ENCODE measurements around the gene RNF5.

Gene RNF5

DNA sequence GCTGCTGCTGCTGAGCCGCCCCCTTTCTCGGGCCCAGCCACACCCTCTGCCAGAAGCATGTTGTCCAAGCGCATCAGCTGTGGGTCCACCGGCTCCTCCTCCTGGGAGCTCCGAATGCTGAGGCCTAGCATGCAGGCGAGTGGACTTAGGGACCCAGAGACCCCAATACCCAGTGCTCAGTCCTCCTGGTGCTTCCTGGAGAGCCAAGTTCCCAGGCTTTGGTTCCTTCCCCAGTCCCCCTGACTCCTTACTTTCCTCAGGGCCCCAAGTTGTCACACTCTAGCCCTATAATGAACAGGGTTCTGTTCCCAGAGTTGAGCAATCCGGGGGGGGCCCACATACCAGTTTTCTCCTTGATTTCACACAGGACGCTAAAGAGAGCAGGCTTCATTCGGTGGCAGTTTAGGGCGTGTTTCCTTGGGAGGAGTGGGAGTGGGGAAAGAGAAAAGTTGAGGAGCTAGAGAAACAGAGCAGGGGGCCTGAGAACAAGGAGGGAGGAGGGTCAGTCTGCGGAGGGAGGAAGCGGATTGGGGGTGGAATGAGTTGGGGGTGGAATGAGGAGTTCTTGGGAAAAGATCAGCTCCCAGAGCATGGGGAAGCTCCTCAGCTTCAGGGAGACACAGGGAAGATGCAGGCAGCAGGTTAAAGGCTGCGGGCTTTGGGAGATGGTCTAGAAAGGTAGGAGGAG, 10.3 kb downstream of the RNF5 start:
- Histone ChIP-seq H3K4me2 (ENCODE audit: low read length) (peak overlapping the region; percentile 86), H3K23ac (ENCODE audit: low read length) (no peak overlapping the region), H3K79me1 (ENCODE audit: low read length) (peaks cover 18% of the 10 kb centered on the region), H2BK12ac (ENCODE audit: low read length) (no peak overlapping the region), H2AFZ (ENCODE audit: insufficient read depth, low read length, poor library complexity) (no peak overlapping the region), H2BK5ac (ENCODE audit: low read depth, low read length, poor library complexity) (no peak overlapping the region), H3K27ac (ENCODE audit: low read depth, low read length) (no peak overlapping the region), H2AK5ac (ENCODE audit: low read length) (no peak overlapping the region), H3K4me3 (ENCODE audit: low read depth, low read length) (no peak overlapping the region), H3K27me3 (ENCODE audit: insufficient read depth, low read length) (no peaks in the 10 kb centered on the region), H3K79me2 (ENCODE audit: control insufficient read depth, insufficient read depth, low read length, poor library complexity) (peaks cover 11% of the 10 kb centered on the region), H3K9me3 (ENCODE audit: insufficient read depth, low read depth, low read length) (no peaks in the 10 kb centered on the region), H3K4me1 (ENCODE audit: control insufficient read depth in 1 of 2, insufficient read depth in 2 of 2, low read length in 2 of 2) (peaks cover 10 to 28% of the 10 kb centered on the region in 2 experiments), H3K9ac (ENCODE audit: low read length) (peak overlapping the region; percentile 62), H3K36me3 (ENCODE audit: control insufficient read depth in 1 of 2, insufficient read depth in 2 of 2, low read length in 2 of 2) (peaks cover 24 to 26% of the 10 kb centered on the region in 2 experiments), H4K12ac (ENCODE audit: low read depth, low read length) (peak overlapping the region; percentile 6), H3K18ac (ENCODE audit: low read length) (no peak overlapping the region), H4K91ac (ENCODE audit: low read depth, low read length) (peak overlapping the region; percentile 81), H3K4ac (ENCODE audit: low read depth, low read length) (peak overlapping the region; percentile 85), H4K8ac (ENCODE audit: low read depth, low read length) (no peak overlapping the region), H3K14ac (ENCODE audit: low read length) (peak overlapping the region; percentile 94), H2BK120ac (ENCODE audit: insufficient read depth, low read length, poor library complexity) (no peak overlapping the region)
- peak in 1 of 2 donors; percentile 48 for DNase-seq
- no CpG with 5 or more reads among the region's 13 CpGs for WGBS (ENCODE audit: extremely low coverage, insufficient coverage, insufficient read length)

GRCh38 chr6:32189069-32189741, 11.0 kb downstream of the RNF5 start:
- Histone ChIP-seq H2BK5ac (ENCODE audit: low read depth, low read length, poor library complexity) (peak overlapping the region; percentile 75), H3K23ac (ENCODE audit: low read length) (no peak overlapping the region)

GRCh38 chr6:32189742-32190053, 11.5 kb downstream of the RNF5 start:
- Histone ChIP-seq H4K91ac (ENCODE audit: low read depth, low read length) (peak overlapping the region; percentile 81), H3K9me3 (ENCODE audit: insufficient read depth, low read depth, low read length) (no peaks in the 10 kb centered on the region), H3K4ac (ENCODE audit: low read depth, low read length) (peak overlapping the region; percentile 85), H2BK12ac (ENCODE audit: low read length) (no peak overlapping the region), H4K8ac (ENCODE audit: low read depth, low read length) (peak overlapping the region; percentile 61), H2BK5ac (ENCODE audit: low read depth, low read length, poor library complexity) (peak overlapping the region; percentile 75), H3K27ac (ENCODE audit: low read depth, low read length) (peak overlapping the region; percentile 55), H3K18ac (ENCODE audit: low read length) (peak overlapping the region; percentile 78), H2AFZ (ENCODE audit: insufficient read depth, low read length, poor library complexity) (no peak overlapping the region), H3K9ac (ENCODE audit: low read length) (peak overlapping the region; percentile 62), H2AK5ac (ENCODE audit: low read length) (peak overlapping the region; percentile 48), H3K23ac (ENCODE audit: low read length) (no peak overlapping the region), H4K12ac (ENCODE audit: low read depth, low read length) (peak overlapping the region; percentile 68), H2BK120ac (ENCODE audit: insufficient read depth, low read length, poor library complexity) (peak overlapping the region; percentile 47), H3K79me2 (ENCODE audit: control insufficient read depth, insufficient read depth, low read length, poor library complexity) (peaks cover 11% of the 10 kb centered on the region), H3K4me2 (ENCODE audit: low read length) (peak overlapping the region; percentile 86), H3K14ac (ENCODE audit: low read length) (peak overlapping the region; percentile 94), H3K79me1 (ENCODE audit: low read length) (peaks cover 18% of the 10 kb centered on the region), H3K27me3 (ENCODE audit: insufficient read depth, low read length) (no peaks in the 10 kb centered on the region), H3K4me1 (ENCODE audit: control insufficient read depth in 1 of 2, insufficient read depth in 2 of 2, low read length in 2 of 2) (peaks cover 10 to 24% of the 10 kb centered on the region in 2 experiments), H3K4me3 (ENCODE audit: low read depth, low read length) (peak overlapping the region; percentile 71), H3K36me3 (ENCODE audit: control insufficient read depth in 1 of 2, insufficient read depth in 2 of 2, low read length in 2 of 2) (peaks cover 20 to 22% of the 10 kb centered on the region in 2 experiments)
- no peak for DNase-seq
- WGBS (ENCODE audit: extremely low coverage, insufficient coverage, insufficient read length), result no CpG with 5 or more reads among the region's 23 CpGs

More at GRCh38 chr6:32189069-32189741, 11.0 kb downstream of the RNF5 start:
- Histone ChIP-seq H4K8ac (ENCODE audit: low read depth, low read length) (peak overlapping the region; percentile 61), H3K9me3 (ENCODE audit: insufficient read depth, low read depth, low read length) (no peaks in the 10 kb centered on the region), H3K18ac (ENCODE audit: low read length) (peak overlapping the region; percentile 78), H3K4me1 (ENCODE audit: control insufficient read depth in 1 of 2, insufficient read depth in 2 of 2, low read length in 2 of 2) (peaks cover 10 to 26% of the 10 kb centered on the region in 2 experiments), H4K91ac (ENCODE audit: low read depth, low read length) (peak overlapping the region; percentile 81), H3K4me3 (ENCODE audit: low read depth, low read length) (peak overlapping the region; percentile 71), H2AK5ac (ENCODE audit: low read length) (peak overlapping the region; percentile 48), H2BK120ac (ENCODE audit: insufficient read depth, low read length, poor library complexity) (peak overlapping the region; percentile 47), H3K36me3 (ENCODE audit: control insufficient read depth in 1 of 2, insufficient read depth in 2 of 2, low read length in 2 of 2) (peaks cover 22% of the 10 kb centered on the region in 2 experiments), H3K79me1 (ENCODE audit: low read length) (peaks cover 18% of the 10 kb centered on the region), H3K14ac (ENCODE audit: low read length) (peak overlapping the region; percentile 94), H3K4me2 (ENCODE audit: low read length) (peak overlapping the region; percentile 86), H3K9ac (ENCODE audit: low read length) (peak overlapping the region; percentile 62), H4K12ac (ENCODE audit: low read depth, low read length) (peak overlapping the region; percentile 68), H3K27me3 (ENCODE audit: insufficient read depth, low read length) (no peaks in the 10 kb centered on the region), H3K27ac (ENCODE audit: low read depth, low read length) (peak overlapping the region; percentile 55), H2AFZ (ENCODE audit: insufficient read depth, low read length, poor library complexity) (no peak overlapping the region), H3K4ac (ENCODE audit: low read depth, low read length) (peak overlapping the region; percentile 85), H3K79me2 (ENCODE audit: control insufficient read depth, insufficient read depth, low read length, poor library complexity) (peaks cover 11% of the 10 kb centered on the region), H2BK12ac (ENCODE audit: low read length) (no peak overlapping the region)
- DNase-seq, result no peak
- WGBS (ENCODE audit: extremely low coverage, insufficient coverage, insufficient read length), result no CpG with 5 or more reads among the region's 10 CpGs

- Histone ChIP-seq H3K9ac (ENCODE audit: low read length) (peak within 1 kb of the TSS; percentile 62), H4K8ac (ENCODE audit: low read depth, low read length) (peak within 1 kb of the TSS; percentile 97), H3K79me2 (ENCODE audit: control insufficient read depth, insufficient read depth, low read length, poor library complexity) (peaks cover 11% of the 10 kb centered on the region), H3K18ac (ENCODE audit: low read length) (peak within 1 kb of the TSS; percentile 89), H2BK5ac (ENCODE audit: low read depth, low read length, poor library complexity) (peak within 1 kb of the TSS; percentile 92), H3K79me1 (ENCODE audit: low read length) (peaks cover 21% of the 10 kb centered on the region), H2AK5ac (ENCODE audit: low read length) (peak within 1 kb of the TSS; percentile 80), H4K12ac (ENCODE audit: low read depth, low read length) (peak within 1 kb of the TSS; percentile 93), H3K27me3 (ENCODE audit: insufficient read depth, low read length) (no peaks in the 10 kb centered on the region), H2AFZ (ENCODE audit: insufficient read depth, low read length, poor library complexity) (peak within 1 kb of the TSS; percentile 51), H3K14ac (ENCODE audit: low read length) (peak within 1 kb of the TSS; percentile 94), H3K4me3 (ENCODE audit: low read depth, low read length) (peak within 1 kb of the TSS; percentile 71), H3K9me3 (ENCODE audit: insufficient read depth, low read depth, low read length) (no peaks in the 10 kb centered on the region), H3K4me1 (ENCODE audit: control insufficient read depth in 1 of 2, insufficient read depth in 2 of 2, low read length in 2 of 2) (peaks cover 15 to 24% of the 10 kb centered on the region in 2 experiments), H2BK12ac (ENCODE audit: low read length) (peak within 1 kb of the TSS; percentile 85), H3K4ac (ENCODE audit: low read depth, low read length) (peak within 1 kb of the TSS; percentile 85), H3K36me3 (ENCODE audit: control insufficient read depth in 1 of 2, insufficient read depth in 2 of 2, low read length in 2 of 2) (peaks cover 20 to 22% of the 10 kb centered on the region in 2 experiments), H3K23ac (ENCODE audit: low read length) (no peak within 1 kb of the TSS), H2BK120ac (ENCODE audit: insufficient read depth, low read length, poor library complexity) (peak within 1 kb of the TSS; percentile 93), H4K91ac (ENCODE audit: low read depth, low read length) (peak within 1 kb of the TSS; percentile 92), H3K4me2 (ENCODE audit: low read length) (peak within 1 kb of the TSS; percentile 86), H3K27ac (ENCODE audit: low read depth, low read length) (peak within 1 kb of the TSS; percentile 70)
- WGBS (ENCODE audit: extremely low coverage, insufficient coverage, insufficient read length), result no CpG with 5 or more reads among the region's 23 CpGs
- DNase-seq, result peak; percentile 52 to 65
Measured at GRCh38 chr6:32190054-32190851, 12.0 kb downstream of the RNF5 start, which contains the start of gene PBX2. Gene PBX2, minus strand, starts transcription at chr6:32190202. Its CDS starts 287 bp downstream, at chr6:32189915.

All from trophoblast cell (in vitro differentiated cells and primary cell).